ENCODE results near the gene CST3.

The CST3 gene

DNA sequence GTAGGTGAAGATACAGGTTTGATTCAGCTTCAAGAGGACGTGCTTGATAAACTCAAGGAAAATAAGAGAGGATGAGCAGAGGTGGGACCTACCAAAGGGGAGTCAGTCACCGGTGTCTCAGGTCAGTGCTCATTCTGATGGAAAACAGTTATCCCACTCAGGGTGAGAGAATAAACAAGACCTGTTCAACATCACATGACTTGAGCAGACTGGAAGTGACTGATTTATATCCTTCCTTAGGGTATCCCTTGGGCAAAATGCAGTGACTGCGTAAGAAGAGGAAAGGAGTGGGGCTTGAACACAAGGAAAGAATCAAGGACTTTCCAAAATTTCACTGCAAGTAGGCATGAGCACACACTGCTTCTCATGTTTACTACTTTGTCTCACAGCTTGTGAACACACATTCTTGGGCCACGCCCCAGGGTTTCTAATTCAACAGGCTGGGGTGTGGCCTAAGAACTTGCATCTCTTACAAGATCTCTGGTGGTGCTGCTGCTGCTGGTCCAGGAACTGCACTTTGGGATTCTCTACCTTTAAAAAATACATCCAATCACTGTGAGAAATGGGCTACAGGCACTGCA is 11.6 kb downstream of the CST3 start:
- no peak for DNase-seq (ENCODE audit: low read depth in 1 of 2, low spot score in 1 of 2)
- Histone ChIP-seq H3K4me3 (replicated peaks; ENCODE audit: insufficient read depth, low read length) (no peak overlapping the region), H3K27ac (replicated peaks) (no peak overlapping the region), H3K27me3 (ENCODE audit: insufficient read depth, poor library complexity, severe bottlenecking) (no peaks in the 10 kb centered on the region)
- TF ChIP-seq SPI1 (IDR thresholded peaks at IDR 0.05; ENCODE audit: borderline replicate concordance, low read depth) (no peak), POLR2AphosphoS5 (IDR thresholded peaks at IDR 0.05; ENCODE audit: low read depth) (no peak)
- TF ChIP-seq, protein P1, sequence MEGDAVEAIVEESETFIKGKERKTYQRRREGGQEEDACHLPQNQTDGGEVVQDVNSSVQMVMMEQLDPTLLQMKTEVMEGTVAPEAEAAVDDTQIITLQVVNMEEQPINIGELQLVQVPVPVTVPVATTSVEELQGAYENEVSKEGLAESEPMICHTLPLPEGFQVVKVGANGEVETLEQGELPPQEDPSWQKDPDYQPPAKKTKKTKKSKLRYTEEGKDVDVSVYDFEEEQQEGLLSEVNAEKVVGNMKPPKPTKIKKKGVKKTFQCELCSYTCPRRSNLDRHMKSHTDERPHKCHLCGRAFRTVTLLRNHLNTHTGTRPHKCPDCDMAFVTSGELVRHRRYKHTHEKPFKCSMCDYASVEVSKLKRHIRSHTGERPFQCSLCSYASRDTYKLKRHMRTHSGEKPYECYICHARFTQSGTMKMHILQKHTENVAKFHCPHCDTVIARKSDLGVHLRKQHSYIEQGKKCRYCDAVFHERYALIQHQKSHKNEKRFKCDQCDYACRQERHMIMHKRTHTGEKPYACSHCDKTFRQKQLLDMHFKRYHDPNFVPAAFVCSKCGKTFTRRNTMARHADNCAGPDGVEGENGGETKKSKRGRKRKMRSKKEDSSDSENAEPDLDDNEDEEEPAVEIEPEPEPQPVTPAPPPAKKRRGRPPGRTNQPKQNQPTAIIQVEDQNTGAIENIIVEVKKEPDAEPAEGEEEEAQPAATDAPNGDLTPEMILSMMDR (IDR thresholded peaks at IDR 0.05; ENCODE audit: insufficient read depth, low read length), result no peak

DNA sequence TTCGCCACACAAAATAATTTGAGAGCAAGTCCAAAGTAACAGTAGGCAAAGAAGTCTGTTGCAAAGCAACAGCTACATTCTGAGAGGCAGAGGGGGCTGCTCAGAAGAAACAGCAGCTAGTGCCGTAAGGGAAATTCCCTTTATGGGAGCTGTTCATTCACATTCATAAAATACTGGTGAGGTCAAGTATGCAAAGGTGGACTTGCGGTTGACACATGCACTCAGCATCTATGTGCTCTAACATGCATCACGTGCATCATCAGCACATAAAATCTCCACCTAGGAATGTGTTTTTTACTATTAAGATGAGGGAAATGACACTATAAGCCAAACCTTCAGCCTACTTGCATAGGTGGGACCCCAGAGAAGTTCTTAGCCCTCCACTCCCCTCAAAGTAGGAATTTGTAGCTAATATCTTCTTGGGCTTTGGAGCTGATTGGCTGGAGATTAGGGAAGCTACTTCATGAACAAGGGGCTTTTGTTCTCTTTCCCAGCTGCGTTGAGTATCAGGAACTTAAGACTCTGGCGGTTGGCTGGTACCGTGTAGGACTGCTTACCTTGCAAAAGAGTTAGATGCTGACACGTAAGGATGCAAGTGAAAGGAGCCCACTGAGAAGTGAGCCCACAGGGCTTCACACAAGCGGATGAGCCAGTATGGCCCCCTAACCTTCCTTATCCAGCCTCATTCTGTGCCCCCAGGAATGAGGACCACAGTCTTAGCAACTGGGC is 12.4 kb downstream of the CST3 start:
- no peaks in the 10 kb centered on the region for H3K27me3 ChIP-seq (ENCODE audit: insufficient read depth, poor library complexity, severe bottlenecking)
- no peak for TF ChIP-seq POLR2AphosphoS5 (IDR thresholded peaks at IDR 0.05; ENCODE audit: low read depth)
- TF ChIP-seq GABPA (IDR thresholded peaks at IDR 0.05; ENCODE audit: low read depth), result no peak
- TF ChIP-seq, protein P2, sequence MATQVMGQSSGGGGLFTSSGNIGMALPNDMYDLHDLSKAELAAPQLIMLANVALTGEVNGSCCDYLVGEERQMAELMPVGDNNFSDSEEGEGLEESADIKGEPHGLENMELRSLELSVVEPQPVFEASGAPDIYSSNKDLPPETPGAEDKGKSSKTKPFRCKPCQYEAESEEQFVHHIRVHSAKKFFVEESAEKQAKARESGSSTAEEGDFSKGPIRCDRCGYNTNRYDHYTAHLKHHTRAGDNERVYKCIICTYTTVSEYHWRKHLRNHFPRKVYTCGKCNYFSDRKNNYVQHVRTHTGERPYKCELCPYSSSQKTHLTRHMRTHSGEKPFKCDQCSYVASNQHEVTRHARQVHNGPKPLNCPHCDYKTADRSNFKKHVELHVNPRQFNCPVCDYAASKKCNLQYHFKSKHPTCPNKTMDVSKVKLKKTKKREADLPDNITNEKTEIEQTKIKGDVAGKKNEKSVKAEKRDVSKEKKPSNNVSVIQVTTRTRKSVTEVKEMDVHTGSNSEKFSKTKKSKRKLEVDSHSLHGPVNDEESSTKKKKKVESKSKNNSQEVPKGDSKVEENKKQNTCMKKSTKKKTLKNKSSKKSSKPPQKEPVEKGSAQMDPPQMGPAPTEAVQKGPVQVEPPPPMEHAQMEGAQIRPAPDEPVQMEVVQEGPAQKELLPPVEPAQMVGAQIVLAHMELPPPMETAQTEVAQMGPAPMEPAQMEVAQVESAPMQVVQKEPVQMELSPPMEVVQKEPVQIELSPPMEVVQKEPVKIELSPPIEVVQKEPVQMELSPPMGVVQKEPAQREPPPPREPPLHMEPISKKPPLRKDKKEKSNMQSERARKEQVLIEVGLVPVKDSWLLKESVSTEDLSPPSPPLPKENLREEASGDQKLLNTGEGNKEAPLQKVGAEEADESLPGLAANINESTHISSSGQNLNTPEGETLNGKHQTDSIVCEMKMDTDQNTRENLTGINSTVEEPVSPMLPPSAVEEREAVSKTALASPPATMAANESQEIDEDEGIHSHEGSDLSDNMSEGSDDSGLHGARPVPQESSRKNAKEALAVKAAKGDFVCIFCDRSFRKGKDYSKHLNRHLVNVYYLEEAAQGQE (IDR thresholded peaks at IDR 0.05; ENCODE audit: insufficient replicate concordance, low read depth), result no peak
- no peak for TF ChIP-seq SPI1 (IDR thresholded peaks at IDR 0.05; ENCODE audit: borderline replicate concordance, low read depth)
- TF ChIP-seq, protein P1 (IDR thresholded peaks at IDR 0.05; ENCODE audit: insufficient read depth, low read length), result no peak
- DNase-seq (ENCODE audit: low read depth in 1 of 2, low spot score in 1 of 2), result no peak
- no peak overlapping the region for H3K27ac ChIP-seq (replicated peaks)
- H3K4me3 ChIP-seq (replicated peaks; ENCODE audit: insufficient read depth, low read length), result no peak overlapping the region

DNA sequence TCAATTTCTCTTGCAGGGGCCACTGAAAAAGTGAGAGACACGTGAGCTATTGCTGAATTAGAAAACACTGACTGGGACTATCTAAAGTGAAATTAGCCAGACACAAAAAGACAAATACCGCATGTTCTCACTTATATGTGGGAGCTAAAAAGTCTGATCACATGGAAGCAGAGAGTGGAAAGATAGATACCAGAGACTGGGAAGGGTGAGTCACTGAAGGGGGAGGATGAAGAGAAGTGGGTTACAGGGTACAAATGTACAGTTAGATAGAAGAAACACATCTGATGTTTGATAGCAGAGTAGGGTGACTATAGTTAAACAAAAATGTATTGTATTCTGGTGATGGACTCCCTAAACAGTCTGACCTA is 13.4 kb downstream of the CST3 start:
- Histone ChIP-seq H3K4me3 (replicated peaks; ENCODE audit: insufficient read depth, low read length) (no peak overlapping the region), H3K27ac (replicated peaks) (no peak overlapping the region), H3K27me3 (ENCODE audit: insufficient read depth, poor library complexity, severe bottlenecking) (no peaks in the 10 kb centered on the region)
- DNase-seq (ENCODE audit: low read depth in 1 of 2, low spot score in 1 of 2), result no peak
- TF ChIP-seq SPI1 (IDR thresholded peaks at IDR 0.05; ENCODE audit: borderline replicate concordance, low read depth) (no peak), GABPA (IDR thresholded peaks at IDR 0.05; ENCODE audit: low read depth) (no peak), POLR2AphosphoS5 (IDR thresholded peaks at IDR 0.05; ENCODE audit: low read depth) (no peak)
- TF ChIP-seq, protein P1 (IDR thresholded peaks at IDR 0.05; ENCODE audit: insufficient read depth, low read length), result no peak
- TF ChIP-seq, protein P2 (IDR thresholded peaks at IDR 0.05; ENCODE audit: insufficient replicate concordance, low read depth), result no peak
